Nucleus accumbens (tissue), 56 donors: ENCODE data around the gene AP3S2.
"Not testable (repeated sequence)": the region's sequence is repeated elsewhere in the genome, so short reads cannot be mapped to it uniquely, and the experiment has no call there.

ENCODE experiments used
- DNase-seq, 56 donors: peaks; one replicate each; lab custom pipeline; 2025; lab: John Stamatoyannopoulos, UW

AP3S2 gene

GRCh38 chr15:89803941-89804800, 89.6 kb downstream of the AP3S2 start:
- DNase-seq: no peak

DNA sequence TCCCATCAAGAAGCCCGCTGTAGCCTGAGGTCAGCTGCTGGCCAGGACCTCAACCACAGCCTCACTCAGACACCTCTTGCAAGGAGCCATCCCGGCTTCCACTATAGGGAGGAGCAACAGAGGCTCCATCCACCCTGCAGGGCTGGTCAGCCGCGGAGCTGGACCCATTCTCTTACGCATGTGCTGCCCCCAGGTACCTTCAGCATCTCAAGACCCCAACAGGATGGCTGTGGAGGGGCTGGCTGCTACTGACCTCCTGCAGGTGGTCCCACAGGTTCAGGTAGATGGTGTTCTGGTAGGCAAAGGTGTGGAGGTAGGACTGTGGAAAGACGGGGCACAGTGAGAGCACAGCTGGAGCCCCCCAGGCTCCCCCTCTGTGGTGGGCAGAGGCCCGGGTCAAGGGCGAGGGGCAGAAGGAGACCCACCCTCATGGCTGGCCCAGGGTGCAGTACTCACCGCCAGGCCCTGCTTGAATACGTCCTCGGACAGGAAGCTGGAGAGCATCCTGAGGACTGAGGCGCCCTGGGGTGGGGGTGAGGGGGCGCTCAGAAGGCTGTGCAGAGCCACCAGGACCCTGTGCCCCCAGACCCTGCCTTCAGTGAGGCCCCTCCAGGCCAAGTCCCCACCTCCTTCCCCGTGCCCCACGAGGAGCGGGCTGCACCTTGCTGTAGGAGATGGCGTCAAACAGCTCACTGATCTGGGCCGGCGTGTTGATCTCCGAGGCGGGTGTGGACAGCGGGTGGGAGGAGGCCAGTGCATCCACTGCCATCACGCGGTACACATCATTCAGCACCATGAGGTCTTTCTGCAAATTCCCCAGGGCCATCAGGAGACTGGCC, 90.6 kb downstream of the AP3S2 start:
- DNase-seq: no peak

GRCh38 chr15:89802231-89802928, 91.4 kb downstream of the AP3S2 start:
- no peak for DNase-seq

DNA sequence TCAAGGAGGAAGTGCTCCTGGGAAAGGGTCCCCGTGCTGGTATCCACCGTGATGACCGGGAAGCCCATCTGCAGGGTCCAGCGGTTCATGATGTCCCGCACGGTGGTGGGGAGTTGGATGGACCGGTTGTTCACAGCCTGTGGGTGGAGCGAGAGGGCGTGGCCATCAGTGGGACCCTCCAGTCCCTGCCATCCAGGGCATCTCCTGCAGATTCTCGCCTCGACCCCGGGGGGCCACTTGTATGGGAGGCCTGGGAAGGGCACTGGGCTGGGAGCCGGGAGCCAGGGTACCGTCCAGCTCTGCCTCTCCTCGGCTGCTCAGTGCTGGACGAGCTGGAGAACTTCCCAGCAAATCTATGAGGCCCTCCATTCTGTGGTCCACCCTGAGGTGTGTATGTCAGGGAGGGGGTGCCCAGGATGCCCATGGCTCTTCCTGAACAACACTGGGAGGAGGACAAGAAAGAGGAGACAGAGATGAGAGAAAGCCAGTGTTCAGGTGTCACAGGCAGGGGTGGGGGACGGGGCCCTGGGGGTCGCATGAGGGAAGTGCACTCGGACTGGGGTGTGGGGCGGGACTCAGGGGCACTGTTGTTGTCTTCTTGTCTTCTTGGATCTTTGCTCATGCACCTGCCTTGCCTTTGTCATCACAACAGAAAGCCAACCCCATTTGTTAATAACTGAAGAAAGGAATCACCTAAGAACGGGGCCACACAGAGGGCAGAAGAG, 92.2 kb downstream of the AP3S2 start:
- no peak for DNase-seq

- no peak for DNase-seq
These were observed 93.8 kb downstream of the AP3S2 start for GRCh38 chr15:89799918-89800498.

DNA sequence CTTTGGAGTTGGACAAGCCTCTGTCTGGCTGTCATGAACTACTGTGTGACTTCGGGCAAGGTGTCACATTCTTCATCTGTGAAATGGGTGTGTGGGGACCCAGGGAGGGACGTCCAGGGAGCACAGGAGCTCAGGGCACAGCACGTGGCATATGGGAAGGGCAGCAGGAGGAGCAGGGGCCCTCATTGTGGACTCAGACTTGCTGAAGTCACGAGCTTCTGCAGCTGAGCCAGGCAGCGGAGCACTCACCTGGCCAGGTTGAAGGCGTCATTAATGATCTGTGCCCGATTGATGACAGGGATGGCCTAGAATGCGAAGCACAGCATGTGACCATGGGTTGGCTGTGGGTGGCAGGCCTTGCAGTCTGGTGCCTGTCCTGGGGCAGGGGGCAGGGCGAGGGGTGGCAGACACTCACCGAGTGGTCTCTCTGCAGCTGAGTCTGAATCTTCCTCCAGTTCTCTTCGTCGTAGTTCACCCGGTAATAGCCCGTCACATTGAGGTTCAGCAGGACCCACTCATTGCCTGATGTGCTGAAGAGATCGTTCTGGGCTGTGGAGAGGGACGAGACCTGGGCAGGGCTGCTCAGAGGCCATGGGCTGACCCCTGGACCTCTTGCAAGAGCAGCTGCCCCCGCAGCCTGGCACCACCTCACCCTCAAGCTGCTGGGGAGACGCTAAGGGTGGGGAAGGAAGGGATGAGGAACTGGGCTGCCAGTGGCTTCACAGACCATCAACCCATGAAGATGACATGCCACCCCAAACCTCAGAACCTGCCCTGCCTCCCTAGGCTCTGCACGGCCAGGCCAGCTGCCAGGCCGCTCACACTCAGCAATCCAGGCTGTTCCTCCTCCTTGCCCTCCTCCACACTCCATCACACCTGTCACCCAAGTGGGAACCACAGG, 94.5 kb downstream of the AP3S2 start:
- DNase-seq: no peak

DNA sequence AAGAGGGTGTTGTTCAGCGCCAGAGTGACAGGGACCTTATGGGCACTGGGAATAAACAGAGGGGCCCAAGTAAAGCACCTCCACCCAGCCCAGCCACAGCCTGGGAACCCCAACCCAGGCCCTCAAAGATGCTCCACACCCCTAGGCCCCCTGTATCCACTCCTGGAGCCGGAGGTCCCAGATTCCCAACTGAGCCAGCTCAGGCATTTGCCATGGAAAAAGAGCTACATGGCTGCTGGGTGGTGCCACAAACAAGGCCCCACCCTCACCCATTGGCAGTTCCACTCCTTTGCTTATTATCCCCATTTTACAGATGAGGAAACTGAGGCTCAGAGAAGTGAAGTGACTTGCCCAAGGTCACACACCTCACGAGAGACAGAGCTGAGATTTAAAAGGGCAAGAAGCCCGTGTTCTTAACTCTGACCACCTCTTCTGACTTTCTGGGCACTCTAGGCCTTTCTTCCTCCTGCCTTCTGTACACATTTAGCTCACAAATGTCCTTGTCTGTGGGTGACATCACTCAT, 96.1 kb downstream of the AP3S2 start:
- DNase-seq: no peak

GRCh38 chr15:89795996-89796395, 97.8 kb downstream of the AP3S2 start:
- DNase-seq: no peak

GRCh38 chr15:89794627-89795241, 99.1 kb downstream of the AP3S2 start:
- DNase-seq: no peak

DNA sequence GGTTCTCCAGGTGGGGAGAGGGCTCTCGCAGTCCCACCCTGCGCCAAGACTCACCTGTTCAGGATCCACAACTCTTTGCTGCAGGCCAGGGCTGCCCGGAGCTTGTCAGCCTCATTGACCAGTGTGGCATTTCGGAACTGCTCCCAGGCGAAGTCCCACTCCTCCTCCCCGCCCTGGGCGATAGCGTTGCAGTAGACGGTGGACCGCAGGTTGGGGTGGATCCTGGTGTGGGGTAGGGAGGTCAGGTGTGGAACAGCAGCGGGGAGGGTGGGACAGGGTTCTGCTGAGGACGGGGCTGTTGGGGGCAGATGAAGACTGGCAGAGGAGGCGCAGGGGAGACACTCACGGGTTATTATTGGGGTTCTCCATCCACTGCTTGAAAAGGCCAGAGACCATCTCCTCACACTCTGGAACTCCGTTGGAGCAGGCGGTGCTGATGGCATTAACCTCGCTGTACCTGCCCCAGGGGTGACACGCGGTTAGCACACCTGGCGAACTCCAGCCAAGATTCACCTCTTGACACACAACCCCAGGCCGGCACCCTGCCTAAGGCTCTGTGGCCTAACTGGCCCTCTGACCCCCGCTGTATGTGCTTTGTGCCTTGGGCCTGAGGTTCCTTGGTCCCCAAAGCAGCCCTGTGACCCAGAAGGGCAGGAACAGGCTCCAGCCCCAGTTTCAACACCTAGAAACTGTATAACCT, 101.5 kb downstream of the AP3S2 start:
- DNase-seq: no peak

- no peak for DNase-seq
These were observed 103.1 kb downstream of the AP3S2 start for GRCh38 chr15:89790661-89791060.

- DNase-seq: no peak
These were observed 103.6 kb downstream of the AP3S2 start for GRCh38 chr15:89790206-89790605.

DNA sequence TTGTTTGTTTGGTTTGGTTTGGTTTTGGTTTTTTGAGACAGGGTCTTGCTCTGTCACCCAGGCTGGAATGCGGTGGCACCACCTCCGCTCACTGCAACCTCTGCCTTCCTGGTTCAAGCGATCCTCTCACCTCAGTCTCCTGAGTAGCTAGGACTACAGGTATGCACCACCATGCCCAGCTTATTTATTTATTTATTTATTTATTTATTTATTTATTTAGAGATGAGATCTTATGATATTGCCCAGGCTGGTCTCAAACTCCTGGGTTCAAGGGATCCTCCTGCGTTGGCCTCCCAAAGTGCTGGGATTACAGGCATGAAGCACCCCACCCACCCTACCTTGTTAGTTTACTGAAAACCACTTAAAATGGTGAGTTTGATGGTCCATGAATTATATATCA, 105.2 kb downstream of the AP3S2 start:
- DNase-seq: not testable (repeated sequence)

DNA sequence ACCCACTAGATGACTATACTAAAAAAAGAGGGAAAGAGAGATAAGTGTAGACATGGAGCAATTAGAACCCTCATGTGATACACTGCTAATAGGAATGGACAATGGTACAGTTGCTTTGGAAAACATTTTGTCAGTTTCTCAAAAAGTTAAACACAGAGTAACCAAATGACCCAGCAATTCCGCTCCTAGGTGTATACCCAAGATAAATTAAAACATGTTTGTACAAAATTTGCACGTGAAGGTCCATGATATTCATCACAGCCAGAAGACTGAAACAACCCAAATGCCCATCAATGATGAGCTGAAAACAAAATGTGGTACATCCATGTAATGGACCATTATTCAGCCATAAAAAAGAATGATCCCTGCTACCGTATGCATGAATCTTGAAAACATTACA, 105.8 kb downstream of the AP3S2 start:
- no peak for DNase-seq

DNA sequence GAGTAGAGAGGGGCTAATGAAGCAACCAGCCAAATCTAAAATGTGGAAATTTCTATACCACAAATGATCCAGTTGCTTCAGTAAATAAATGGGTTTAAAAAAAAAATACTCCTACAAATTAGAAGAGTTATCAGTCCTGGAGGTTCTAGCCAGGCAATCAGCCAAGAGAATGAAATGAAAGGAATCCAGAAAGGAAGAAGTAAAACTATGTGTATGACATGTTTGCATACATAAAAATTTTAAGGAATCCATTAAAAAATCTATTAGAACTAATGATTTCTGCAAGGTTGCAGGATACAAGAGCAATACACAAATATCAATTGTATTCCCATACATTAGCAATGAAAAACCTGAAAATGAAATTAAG, 108.0 kb downstream of the AP3S2 start:
- DNase-seq: no peak

DNA sequence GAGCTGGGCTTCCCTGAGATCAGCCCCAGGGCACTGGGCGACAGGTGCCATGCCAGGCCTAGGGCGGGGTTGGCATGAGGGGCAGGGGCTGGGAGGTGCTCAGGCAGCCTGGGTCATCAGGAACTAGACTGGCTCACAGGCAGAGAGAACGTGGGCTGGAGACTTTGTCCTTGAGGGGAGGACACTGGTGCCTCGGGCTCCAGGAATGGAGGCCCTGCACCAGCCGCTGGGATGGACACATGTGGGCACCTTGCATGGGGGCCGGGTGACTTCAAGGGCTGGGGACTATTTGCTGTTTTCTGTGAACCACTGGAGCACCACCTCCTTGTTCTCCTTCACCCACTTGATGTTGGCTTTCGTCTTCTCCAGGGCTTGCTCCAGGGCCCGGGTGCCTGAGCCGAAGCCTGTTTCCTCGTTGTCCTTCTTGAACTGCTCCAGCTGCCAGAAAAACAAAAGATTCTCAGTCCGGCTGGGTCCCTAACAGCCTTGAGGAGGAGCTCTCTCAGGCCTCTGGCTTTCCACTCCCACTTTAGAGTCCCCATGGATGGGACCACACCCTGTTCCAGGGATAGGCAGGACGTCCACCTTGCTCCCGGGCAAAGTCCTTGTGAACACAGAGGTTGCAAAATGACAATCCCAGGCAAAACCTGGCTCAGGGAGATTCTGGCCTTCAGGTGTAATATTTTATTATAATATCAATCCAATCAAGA, 108.6 kb downstream of the AP3S2 start:
- no peak for DNase-seq

GRCh38 chr15:89784686-89784960, 109.2 kb downstream of the AP3S2 start:
- DNase-seq: no peak
